ENCODE results near the gene FAM53A.

Gene FAM53A

GRCh38 chr4:1683261-1683735 lies 815 bp downstream of the FAM53A start:
- peak overlapping the region; percentile 59 for H3K27ac ChIP-seq (ENCODE audit: poor library complexity, severe bottlenecking)
- peaks cover 2% of the 10 kb centered on the region for H3K4me1 ChIP-seq (ENCODE audit: insufficient read depth, poor library complexity, severe bottlenecking)
- H3K27me3 ChIP-seq (ENCODE audit: insufficient read depth, poor library complexity, severe bottlenecking): no peaks in the 10 kb centered on the region
- DNase-seq (ENCODE audit: low spot score) (no peak), ATAC-seq (ENCODE audit: low read depth) (peak; percentile 43)
- H3K9me3 ChIP-seq (ENCODE audit: severe bottlenecking): no peaks in the 10 kb centered on the region
- peak overlapping the region; percentile 54 for H3K4me3 ChIP-seq (ENCODE audit: severe bottlenecking)
- TF ChIP-seq CTCF (IDR thresholded peaks at IDR 0.05; ENCODE audit: poor library complexity, severe bottlenecking): no peak
- no peaks in the 10 kb centered on the region for H3K36me3 ChIP-seq (ENCODE audit: low read depth)

DNA sequence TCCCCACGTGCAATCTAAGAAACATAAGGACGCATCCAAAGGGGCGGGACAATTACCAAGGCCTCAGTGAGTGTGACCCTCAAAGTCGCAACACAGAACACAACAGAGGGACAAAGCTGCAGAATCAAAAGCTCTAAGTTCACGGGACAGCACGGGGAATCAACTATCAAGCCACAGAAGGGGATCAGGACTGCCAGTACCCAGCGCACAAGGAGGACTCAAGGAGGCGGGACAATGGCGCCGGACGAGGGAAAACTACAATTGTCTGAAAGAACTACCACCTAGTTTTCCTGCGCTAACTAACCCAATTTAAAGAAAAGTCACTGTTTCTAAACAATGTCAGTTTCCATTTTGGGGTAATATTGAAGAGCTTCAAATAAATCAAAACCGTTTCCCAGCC lies 1.3 kb downstream of the FAM53A start:
- Histone ChIP-seq H3K4me3 (ENCODE audit: severe bottlenecking) (no peak overlapping the region), H3K27ac (ENCODE audit: poor library complexity, severe bottlenecking) (peak overlapping the region; percentile 59), H3K4me1 (ENCODE audit: insufficient read depth, poor library complexity, severe bottlenecking) (peaks cover 2% of the 10 kb centered on the region), H3K9me3 (ENCODE audit: severe bottlenecking) (no peaks in the 10 kb centered on the region), H3K36me3 (ENCODE audit: low read depth) (no peaks in the 10 kb centered on the region), H3K27me3 (ENCODE audit: insufficient read depth, poor library complexity, severe bottlenecking) (no peaks in the 10 kb centered on the region)
- TF ChIP-seq CTCF (IDR thresholded peaks at IDR 0.05; ENCODE audit: poor library complexity, severe bottlenecking): no peak
- ATAC-seq (ENCODE audit: low read depth) (no peak), DNase-seq (ENCODE audit: low spot score) (no peak)

DNA sequence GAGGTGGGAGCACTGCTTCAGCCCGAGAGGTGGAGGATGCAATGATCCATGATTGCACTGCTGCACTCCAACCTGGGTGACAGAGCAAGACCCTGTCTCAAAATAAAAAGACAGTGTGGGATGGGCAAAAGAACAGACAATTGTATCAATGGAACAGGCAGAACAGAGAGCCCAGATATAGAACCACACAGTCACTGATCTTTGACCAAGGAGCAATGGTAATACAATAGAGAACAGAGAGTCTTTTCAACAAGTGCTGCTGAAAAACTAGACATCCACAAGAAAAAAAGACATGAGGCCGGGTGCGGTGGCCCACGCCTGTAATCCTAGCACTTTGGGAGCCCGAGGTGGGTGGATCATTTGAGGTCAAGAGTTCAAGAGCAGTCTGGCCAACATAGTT lies 5.9 kb downstream of the FAM53A start:
- Histone ChIP-seq H3K27me3 (ENCODE audit: insufficient read depth, poor library complexity, severe bottlenecking) (no peaks in the 10 kb centered on the region), H3K4me3 (ENCODE audit: severe bottlenecking) (no peak overlapping the region), H3K27ac (ENCODE audit: poor library complexity, severe bottlenecking) (no peak overlapping the region), H3K9me3 (ENCODE audit: severe bottlenecking) (no peaks in the 10 kb centered on the region), H3K4me1 (ENCODE audit: insufficient read depth, poor library complexity, severe bottlenecking) (peaks cover 2% of the 10 kb centered on the region), H3K36me3 (ENCODE audit: low read depth) (no peaks in the 10 kb centered on the region)
- no peak for TF ChIP-seq CTCF (IDR thresholded peaks at IDR 0.05; ENCODE audit: poor library complexity, severe bottlenecking)
- no peak for DNase-seq (ENCODE audit: low spot score)
- no peak for ATAC-seq (ENCODE audit: low read depth)

- H3K36me3 ChIP-seq (ENCODE audit: low read depth): no peaks in the 10 kb centered on the region
- no peaks in the 10 kb centered on the region for H3K4me1 ChIP-seq (ENCODE audit: insufficient read depth, poor library complexity, severe bottlenecking)
- ATAC-seq (ENCODE audit: low read depth): no peak; the same call in 2 of the 3 replicates
- no peak for TF ChIP-seq CTCF (IDR thresholded peaks at IDR 0.05; ENCODE audit: poor library complexity, severe bottlenecking)
- no peaks in the 10 kb centered on the region for H3K9me3 ChIP-seq (ENCODE audit: severe bottlenecking)
- no peak overlapping the region for H3K27ac ChIP-seq (ENCODE audit: poor library complexity, severe bottlenecking)
- H3K4me3 ChIP-seq (ENCODE audit: severe bottlenecking): no peak overlapping the region
- no peaks in the 10 kb centered on the region for H3K27me3 ChIP-seq (ENCODE audit: insufficient read depth, poor library complexity, severe bottlenecking)
- DNase-seq (ENCODE audit: low spot score): no peak
Observed at GRCh38 chr4:1676605-1677525, 7.2 kb downstream of the FAM53A start.

DNA sequence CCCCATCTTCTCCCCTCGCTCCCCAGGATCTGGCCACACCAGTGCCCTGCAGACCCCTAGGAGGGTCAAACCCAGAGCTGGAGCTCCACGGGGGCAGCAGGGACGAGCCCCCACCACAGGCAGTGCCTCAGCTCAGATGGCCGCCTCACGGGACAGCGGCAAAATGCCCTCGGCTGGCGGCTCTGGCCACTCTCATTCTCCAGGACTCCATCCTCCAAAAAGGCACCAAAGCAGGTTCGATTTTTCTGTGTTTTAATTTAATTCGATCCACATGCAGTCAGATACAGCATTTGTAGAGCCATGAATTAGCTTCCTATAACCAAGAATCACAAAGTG lies 8.3 kb downstream of the FAM53A start:
- no peak for TF ChIP-seq CTCF (IDR thresholded peaks at IDR 0.05; ENCODE audit: poor library complexity, severe bottlenecking)
- Histone ChIP-seq H3K4me1 (ENCODE audit: insufficient read depth, poor library complexity, severe bottlenecking) (no peaks in the 10 kb centered on the region), H3K27me3 (ENCODE audit: insufficient read depth, poor library complexity, severe bottlenecking) (no peaks in the 10 kb centered on the region), H3K4me3 (ENCODE audit: severe bottlenecking) (no peak overlapping the region), H3K36me3 (ENCODE audit: low read depth) (no peaks in the 10 kb centered on the region), H3K9me3 (ENCODE audit: severe bottlenecking) (no peaks in the 10 kb centered on the region), H3K27ac (ENCODE audit: poor library complexity, severe bottlenecking) (no peak overlapping the region)
- ATAC-seq (ENCODE audit: low read depth): no peak
- DNase-seq (ENCODE audit: low spot score): no peak

Measured in RWPE2 (cell line).